B cell (primary cell): ENCODE results near the gene CCDC60. TPM values are rescaled to one million over a fixed set of nuclear protein-coding genes. Genes with fewer than 3 reads are reported as not detected.

ENCODE experiments used
- ATAC-seq: fragments of 200-7000 bp; cut with Tn5 transposase; one replicate; pipeline ENCODE4 v1.10.0; 2021; ENCODE audit warnings: low read depth, mild to moderate bottlenecking, moderate number of reproducible peaks, moderate library complexity
- CTCF ChIA-PET: fragments of 350-600 bp; sonication (Branson Sonifier 250); formaldehyde crosslinking; loops from one replicate; lab custom pipeline; 2021; ENCODE audit warnings: antibody characterized with exemption, inconsistent platforms; lab: Charles Lee
- POLR2A ChIA-PET: fragments of 350-600 bp; sonication (Branson Sonifier 250); formaldehyde crosslinking; loops from one replicate; lab custom pipeline; 2021; ENCODE audit warnings: antibody characterized with exemption; lab: Charles Lee
- DNase-seq: peaks from one replicate; pipeline ENCODE4 v3.0.0; 2013
- H2AFZ ChIP-seq: 2 replicates; pipeline ENCODE4 v1.6.1; 2012; ENCODE audit warnings: mild to moderate bottlenecking, low read depth, low read length; ENCODE audit not compliant: insufficient read depth, poor library complexity, severe bottlenecking
- H3K27ac ChIP-seq, 2 donors: 1 replicate in 1 of 2; 2 replicates in 1 of 2; pipeline ENCODE4 v1.5.1; 2012 to 2013; ENCODE audit warnings: low read length in 2 of 2, mild to moderate bottlenecking in 2 of 2, moderate library complexity in 1 of 2
- H3K27me3 ChIP-seq, 4 experiments: fragments of 200-600 bp in 1 of 4; sonication (generic) in 1 of 4; replicated peaks in 1 of 4; 1 replicate in 2 of 4; 2 replicates in 2 of 4; pipeline versions ENCODE4 v1.6.1 to v1.7.0; 2013 to 2016; ENCODE audit warnings: low read length in 3 of 4, mild to moderate bottlenecking in 2 of 4, mixed read lengths in 1 of 4, moderate library complexity in 1 of 4; ENCODE audit not compliant: insufficient read depth in 4 of 4, control insufficient read depth in 3 of 4; ENCODE audit errors: control extremely low read depth in 1 of 4
- H3K36me3 ChIP-seq, 2 experiments: replicated peaks in 1 of 2; 1 replicate in 1 of 2; 2 replicates in 1 of 2; pipeline versions ENCODE4 v1.6.1 to v1.7.1; 2013; ENCODE audit warnings: low read length in 1 of 2; ENCODE audit not compliant: insufficient read depth in 2 of 2, control insufficient read depth in 1 of 2; ENCODE audit errors: control extremely low read depth in 1 of 2, extremely low read depth in 1 of 2
- H3K4me1 ChIP-seq, 2 donors: fragments of 200-600 bp in 1 of 2; sonication (generic) in 1 of 2; 1 replicate in 1 of 2; 2 replicates in 1 of 2; pipeline versions ENCODE4 v1.5.1 to v1.6.1; 2013 to 2017; ENCODE audit warnings: low read length in 2 of 2; ENCODE audit not compliant: control insufficient read depth in 2 of 2, insufficient read depth in 2 of 2
- H3K4me2 ChIP-seq: replicated peaks from 2 replicates; pipeline ENCODE3; 2012; ENCODE audit warnings: mild to moderate bottlenecking, low read depth, low read length; ENCODE audit not compliant: poor library complexity, severe bottlenecking
- H3K4me3 ChIP-seq, 5 experiments: fragments of 200-600 bp in 1 of 5; sonication (generic) in 1 of 5; 1 replicate in 3 of 5; 2 replicates in 2 of 5; pipeline versions ENCODE4 v1.5.1 to v1.7.0; 2011 to 2016; ENCODE audit warnings: low read length in 4 of 5, mild to moderate bottlenecking in 4 of 5, low read depth in 2 of 5, control low read depth in 1 of 5, moderate library complexity in 1 of 5; ENCODE audit not compliant: insufficient read depth in 1 of 5; ENCODE audit errors: control extremely low read depth in 1 of 5, extremely low read depth in 1 of 5
- H3K79me2 ChIP-seq: fragments of 200-600 bp; sonication (generic); one replicate; pipeline ENCODE4 v1.6.0; 2016; ENCODE audit warnings: low read length; ENCODE audit not compliant: control insufficient read depth, insufficient read depth
- H3K9ac ChIP-seq: fragments of 200-600 bp; sonication (generic); 2 replicates; pipeline ENCODE4 v1.6.1; 2017; ENCODE audit warnings: mild to moderate bottlenecking, low read length, moderate library complexity
- H3K9me3 ChIP-seq, 3 donors: one replicate each; pipeline versions ENCODE4 v1.6.1 to v1.7.1; 2013; ENCODE audit warnings: low read length in 2 of 3; ENCODE audit not compliant: control insufficient read depth in 2 of 3, insufficient read depth in 1 of 3; ENCODE audit errors: control extremely low read depth in 1 of 3
- H4K20me1 ChIP-seq: 2 replicates; pipeline ENCODE4 v1.6.0; 2012; ENCODE audit warnings: mild to moderate bottlenecking, low read length; ENCODE audit not compliant: insufficient read depth, control insufficient read depth, poor library complexity, severe bottlenecking
- H3K27ac Mint-ChIP-seq: one replicate; pipeline ENCODE4 v1.8.0; 2021; ENCODE audit warnings: mixed read lengths
- H3K27me3 Mint-ChIP-seq: one replicate; pipeline ENCODE4 v1.8.0; 2021; ENCODE audit warnings: mixed read lengths
- H3K4me1 Mint-ChIP-seq: one replicate; pipeline ENCODE4 v1.8.0; 2021; ENCODE audit warnings: mixed read lengths
- H3K4me3 Mint-ChIP-seq: one replicate; pipeline ENCODE4 v1.8.0; 2021; ENCODE audit warnings: mixed read lengths
- H3K9me3 Mint-ChIP-seq: one replicate; pipeline ENCODE4 v1.8.0; 2022; ENCODE audit warnings: mixed read lengths; ENCODE audit not compliant: insufficient read depth
- EZH2 ChIP-seq: IDR thresholded peaks from 2 replicates; pipeline ENCODE4 v1.6.1; 2012; ENCODE audit warnings: borderline replicate concordance, low read depth, mild to moderate bottlenecking, moderate library complexity, low read length; ENCODE audit not compliant: insufficient read depth, poor library complexity, severe bottlenecking
- WGBS: methylation state at CpG from one replicate; pipeline ENCODE4 v1.1.5; 2013; ENCODE audit warnings: missing lambda C conversion rate; ENCODE audit not compliant: insufficient coverage; 5-methylcytosine and 5-hydroxymethylcytosine counted together
- intact Hi-C: fragments of 100-400 bp; cut with micrococcal nuclease; formaldehyde crosslinking; loops from one replicate; pipeline ENCODE4 v1.10.0; 2022
- polyA plus RNA-seq: library from polyadenylated mRNA; depleted of rRNA; stranded (reverse); fragments of >200 nt; gene quantifications from 2 replicates; pipeline ENCODE4 v1.2.3, GENCODE V29; 2012
- total RNA-seq, 2 donors: library from RNA; stranded (reverse); fragments of 120-200 nt in 1 of 2; gene quantifications; 1 replicate in 1 of 2; 2 replicates in 1 of 2; pipeline versions ENCODE4 v1.2.3 to v1.2.4, GENCODE V29; 2013 to 2022
- TF ChIP-seq, protein P1 (sequence below): fragments of 200-600 bp; IDR thresholded peaks from one replicate; pipeline ENCODE4 v1.8.0; 2022; ENCODE audit warnings: antibody characterized with exemption, mild to moderate bottlenecking

CCDC60 gene
- total and polyA plus RNA-seq, 2 donors (not counting 1 experiment from before 2014, with no cell fraction given), result not detected

DNA sequence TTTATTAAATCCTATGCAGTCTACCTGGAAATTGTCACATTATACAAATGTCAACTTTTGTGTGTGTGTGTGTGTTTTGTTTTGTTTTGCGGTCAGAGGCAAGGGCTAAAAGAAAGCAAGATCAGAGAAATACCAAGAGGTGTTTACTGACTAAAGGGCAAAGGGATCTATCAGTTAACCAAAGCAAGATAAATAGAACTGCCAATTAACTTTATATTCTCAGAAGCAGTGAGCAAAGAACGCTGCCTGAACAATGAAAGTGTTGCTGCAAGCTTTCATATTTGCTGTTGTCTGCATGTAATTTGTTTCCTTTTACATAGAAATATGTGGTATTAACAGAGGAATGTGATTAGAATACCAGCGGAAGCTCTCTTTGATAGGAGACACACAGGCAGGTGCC is 30.9 kb downstream of the CCDC60 start:
- Histone ChIP-seq H3K36me3 (no peaks in the 10 kb centered on the region), H3K9me3 (no peaks in the 10 kb centered on the region), H3K27ac (no peak overlapping the region), H3K27me3 (no peaks in the 10 kb centered on the region), H3K4me3 (no peak overlapping the region), H3K79me2 (no peaks in the 10 kb centered on the region), H2AFZ (no peak overlapping the region), H3K4me1 (no peaks in the 10 kb centered on the region), H4K20me1 (no peaks in the 10 kb centered on the region), H3K4me2 (no peak overlapping the region), H3K9ac (no peak overlapping the region)
- Mint-ChIP-seq H3K9me3 (no peaks in the 10 kb centered on the region), H3K27ac (no peak overlapping the region), H3K27me3 (peaks cover 12% of the 10 kb centered on the region), H3K4me3 (no peak overlapping the region), H3K4me1 (no peaks in the 10 kb centered on the region)
- ATAC-seq, result no peak
- DNase-seq, result no peak
- no peak for TF ChIP-seq EZH2
- TF ChIP-seq, protein P1, sequence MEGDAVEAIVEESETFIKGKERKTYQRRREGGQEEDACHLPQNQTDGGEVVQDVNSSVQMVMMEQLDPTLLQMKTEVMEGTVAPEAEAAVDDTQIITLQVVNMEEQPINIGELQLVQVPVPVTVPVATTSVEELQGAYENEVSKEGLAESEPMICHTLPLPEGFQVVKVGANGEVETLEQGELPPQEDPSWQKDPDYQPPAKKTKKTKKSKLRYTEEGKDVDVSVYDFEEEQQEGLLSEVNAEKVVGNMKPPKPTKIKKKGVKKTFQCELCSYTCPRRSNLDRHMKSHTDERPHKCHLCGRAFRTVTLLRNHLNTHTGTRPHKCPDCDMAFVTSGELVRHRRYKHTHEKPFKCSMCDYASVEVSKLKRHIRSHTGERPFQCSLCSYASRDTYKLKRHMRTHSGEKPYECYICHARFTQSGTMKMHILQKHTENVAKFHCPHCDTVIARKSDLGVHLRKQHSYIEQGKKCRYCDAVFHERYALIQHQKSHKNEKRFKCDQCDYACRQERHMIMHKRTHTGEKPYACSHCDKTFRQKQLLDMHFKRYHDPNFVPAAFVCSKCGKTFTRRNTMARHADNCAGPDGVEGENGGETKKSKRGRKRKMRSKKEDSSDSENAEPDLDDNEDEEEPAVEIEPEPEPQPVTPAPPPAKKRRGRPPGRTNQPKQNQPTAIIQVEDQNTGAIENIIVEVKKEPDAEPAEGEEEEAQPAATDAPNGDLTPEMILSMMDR, result no peak
- ChIA-PET CTCF (no interaction called here), POLR2A (no interaction called here)
- intact Hi-C loops, result no loop called here
- WGBS, result no CpG with 5 or more reads among the region's 3 CpGs

DNA sequence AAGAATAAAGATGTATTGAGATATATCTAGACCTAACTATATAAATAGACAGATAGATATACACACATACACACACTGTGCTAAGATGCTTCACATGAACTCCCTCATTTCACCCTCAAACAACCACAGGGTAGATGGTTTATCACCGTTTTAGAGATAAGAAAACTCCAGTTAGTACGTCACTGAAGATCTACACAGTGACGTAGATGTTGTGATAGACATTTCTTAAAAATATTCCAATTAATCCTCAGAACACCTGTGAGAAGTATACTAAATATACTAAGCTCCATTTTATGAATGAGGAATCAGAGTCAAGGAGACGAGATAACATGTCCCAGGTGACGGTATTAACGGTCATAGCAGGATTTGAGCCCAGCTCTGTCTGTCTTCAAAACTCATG is 31.5 kb downstream of the CCDC60 start:
- Mint-ChIP-seq H3K4me1 (no peaks in the 10 kb centered on the region), H3K27ac (no peak overlapping the region), H3K27me3 (peaks cover 12% of the 10 kb centered on the region), H3K4me3 (no peak overlapping the region), H3K9me3 (no peaks in the 10 kb centered on the region)
- Histone ChIP-seq H3K36me3 (no peaks in the 10 kb centered on the region), H3K27ac (no peak overlapping the region), H4K20me1 (no peaks in the 10 kb centered on the region), H3K4me3 (no peak overlapping the region), H3K9me3 (no peaks in the 10 kb centered on the region), H2AFZ (no peak overlapping the region), H3K4me1 (no peaks in the 10 kb centered on the region), H3K27me3 (no peaks in the 10 kb centered on the region), H3K79me2 (no peaks in the 10 kb centered on the region), H3K9ac (no peak overlapping the region), H3K4me2 (no peak overlapping the region)
- ATAC-seq (no peak), DNase-seq (no peak)
- WGBS, result 83% methylated on average over 3 of the region's 6 CpGs
- intact Hi-C loops, result no loop called here
- TF ChIP-seq, protein P1, result no peak
- no peak for TF ChIP-seq EZH2
- POLR2A ChIA-PET, result no interaction called here
- CTCF ChIA-PET, result no interaction called here
